Measurements from ENCODE around the gene TOR1AIP2. TPM values are rescaled to one million over a fixed set of nuclear protein-coding genes. Genes with fewer than 3 reads are reported as not detected.

Gene TOR1AIP2
- total and polyA plus RNA-seq, 2 of the 8 experiments (the other 6 are each of a cell fraction or from before 2014, with no cell fraction given): 12.1 to 75.2 TPM

GRCh38 chr1:179822065-179822464, 55.5 kb downstream of the TOR1AIP2 start:
- WGBS, 2 experiments (ENCODE audit: extremely low coverage in 1 of 2, insufficient coverage in 1 of 2, insufficient read length in 1 of 2, insufficient replicate concordance in 2 of 2, low coverage in 1 of 2, low lambda C conversion rate in 2 of 2, missing lambda C conversion rate in 1 of 2): 77% methylated on average over 2 of the region's 2 CpGs; no CpG with 5 or more reads in 1 of the 2 experiments
- TF ChIP-seq CTCF (IDR thresholded peaks at IDR 0.05; ENCODE audit: control extremely low read depth in 1 of 3, insufficient read depth in 1 of 3, low read depth in 1 of 3, low read length in 3 of 3) (no peak), JUND (IDR thresholded peaks at IDR 0.05; ENCODE audit: low read length) (no peak), SAP30 (IDR thresholded peaks at IDR 0.05; ENCODE audit: insufficient read depth, insufficient replicate concordance, low read length) (no peak), TEAD4 (IDR thresholded peaks at IDR 0.05; ENCODE audit: low read depth, low read length) (no peak), TBP (IDR thresholded peaks at IDR 0.05; ENCODE audit: low read depth, low read length) (no peak), RFX5 (IDR thresholded peaks at IDR 0.05; ENCODE audit: borderline replicate concordance, low read depth, low read length) (no peak), SP4 (IDR thresholded peaks at IDR 0.05; ENCODE audit: low read length) (no peak), TAF7 (optimal IDR thresholded peaks at IDR 0.05; ENCODE audit: borderline replicate concordance, low read depth, low read length) (no peak), ATF2 (IDR thresholded peaks at IDR 0.05; ENCODE audit: low read length) (no peak), RXRA (IDR thresholded peaks at IDR 0.05; ENCODE audit: insufficient read depth, low read depth, low read length) (no peak)

More at GRCh38 chr1:179822065-179822464, 55.5 kb downstream of the TOR1AIP2 start:
- no peaks in the 10 kb centered on the region for H3K36me3 ChIP-seq (ENCODE audit: control insufficient read depth in 2 of 4, insufficient read depth in 4 of 4, low read length in 3 of 4)
- FAIRE-seq: no peak
- H3K27me3 ChIP-seq (replicated peaks in 1 of 4; ENCODE audit: control insufficient read depth in 3 of 4, extremely low read depth in 1 of 4, insufficient read depth in 3 of 4, low read length in 3 of 4): 0 out of 7 replicates have a peak, but pooled peaks cover 0 to 2% (median 0%) of the 10 kb centered on the region in 4 experiments
- H3K79me2 ChIP-seq (ENCODE audit: control insufficient read depth in 1 of 2, insufficient read depth in 2 of 2, low read length in 2 of 2): no peaks in the 10 kb centered on the region
- no peak overlapping the region for H3K9ac ChIP-seq (replicated peaks in 1 of 4; ENCODE audit: extremely low read depth in 1 of 4, low read depth in 3 of 4, low read length in 3 of 4)
- no peak overlapping the region for H4K91ac ChIP-seq (replicated peaks; ENCODE audit: insufficient read length, low read length)
- no peaks in the 10 kb centered on the region for H4K20me1 ChIP-seq (replicated peaks in 1 of 2; ENCODE audit: control insufficient read depth in 1 of 2, insufficient read depth in 2 of 2, low read length in 2 of 2)
- peaks cover 0 to 8% (median 2%) of the 10 kb centered on the region in 4 experiments; a peak in 4 of 7 replicates for H3K4me1 ChIP-seq (replicated peaks in 1 of 4; ENCODE audit: control insufficient read depth in 3 of 4, insufficient read depth in 4 of 4, low read length in 3 of 4)
- H3K56ac ChIP-seq (replicated peaks; ENCODE audit: insufficient read length, low read depth, low read length): no peak overlapping the region
- H2BK12ac ChIP-seq (ENCODE audit: low read depth, low read length): no peak overlapping the region
- POLR2A ChIA-PET (ENCODE audit: partially characterized antibody): no interaction called here
- H2BK120ac ChIP-seq (replicated peaks; ENCODE audit: low read depth, low read length): no peak overlapping the region
- no peak overlapping the region for H4K8ac ChIP-seq (ENCODE audit: extremely low read depth, insufficient read depth, low read length)
- no peak overlapping the region for H4K5ac ChIP-seq (ENCODE audit: insufficient read length, low read depth, low read length)
- H3K4me2 ChIP-seq (ENCODE audit: insufficient read depth in 1 of 2, low read depth in 2 of 2, low read length in 2 of 2): no peak overlapping the region
- no peak overlapping the region for H2AFZ ChIP-seq (ENCODE audit: low read length)
- H2BK20ac ChIP-seq (ENCODE audit: low read length): no peak overlapping the region
- H2BK15ac ChIP-seq (ENCODE audit: low read length): no peak overlapping the region
- H3K18ac ChIP-seq (ENCODE audit: extremely low read depth, low read length): no peak overlapping the region
- no peak overlapping the region for H3K4me3 ChIP-seq (ENCODE audit: extremely low read depth in 1 of 4, insufficient read depth in 2 of 4, low read depth in 3 of 4, low read length in 4 of 4)
- no peak overlapping the region for H2AK5ac ChIP-seq (ENCODE audit: low read depth, low read length)
- H3K14ac ChIP-seq (ENCODE audit: insufficient read length): no peak overlapping the region
- H3K4ac ChIP-seq (replicated peaks; ENCODE audit: insufficient read length, low read depth, low read length): no peak overlapping the region
- no peaks in the 10 kb centered on the region for H3K23me2 ChIP-seq (ENCODE audit: low read depth, low read length)
- no peak overlapping the region for H2BK5ac ChIP-seq (ENCODE audit: low read depth, low read length)
- no peaks in the 10 kb centered on the region for H3K9me3 ChIP-seq (ENCODE audit: insufficient read depth in 2 of 2, low read depth in 1 of 2, low read length in 1 of 2)
- no peak overlapping the region for H3K27ac ChIP-seq (ENCODE audit: low read depth, low read length)
- DNase-seq (ENCODE audit: low read depth in 1 of 2, low spot score in 2 of 2): no peak
- no peak overlapping the region for H3K23ac ChIP-seq (ENCODE audit: insufficient read length)
- H3K79me1 ChIP-seq (ENCODE audit: low read depth, low read length): no peaks in the 10 kb centered on the region; the same call in 1 of the 2 replicates
- CTCF ChIA-PET (ENCODE audit: partially characterized antibody): interaction anchor here (0.6 to 18.9 kb wide), 6 partner anchors 10 to 740 kb away, joined by 3 to 251 read pairs (median 4); no protein-coding TSS in a partner anchor

All from H1 (cell line).